Stimulated activated CD8-positive, alpha-beta memory T cell treated with anti-CD3 and anti-CD28 coated beads, Interleukin-15, amount 100 ng/mL, for 24 hours (primary cell): ENCODE data around the gene STEAP1B.

Source experiments
- DNase-seq: peaks from one replicate; pipeline ENCODE4 v3.0.0-alpha.2; 2020; ENCODE audit warnings: low read depth

Gene STEAP1B

GRCh38 chr7:22430457-22430856 is 69.5 kb downstream of the STEAP1B start:
- DNase-seq, result no peak

GRCh38 chr7:22429386-22429785 is 70.6 kb downstream of the STEAP1B start:
- DNase-seq, result no peak

GRCh38 chr7:22427855-22428254 is 72.1 kb downstream of the STEAP1B start:
- DNase-seq, result no peak

GRCh38 chr7:22427104-22427503 is 72.9 kb downstream of the STEAP1B start:
- no peak for DNase-seq

GRCh38 chr7:22426463-22427094 is 73.4 kb downstream of the STEAP1B start:
- DNase-seq, result no peak

GRCh38 chr7:22425361-22425760 is 74.6 kb downstream of the STEAP1B start:
- DNase-seq, result no peak

- no peak for DNase-seq
Measured at GRCh38 chr7:22422831-22423615, 77.0 kb downstream of the STEAP1B start.

- DNase-seq, result no peak
Measured at GRCh38 chr7:22420973-22421635, 78.9 kb downstream of the STEAP1B start.

- no peak for DNase-seq
Measured at GRCh38 chr7:22420008-22420407, 80.0 kb downstream of the STEAP1B start.

GRCh38 chr7:22419488-22419887 is 80.5 kb downstream of the STEAP1B start:
- DNase-seq, result no peak

- no peak for DNase-seq
Measured at GRCh38 chr7:22418251-22419046, 81.5 kb downstream of the STEAP1B start.

GRCh38 chr7:22417841-22418240 is 82.1 kb downstream of the STEAP1B start:
- DNase-seq, result no peak

- DNase-seq, result no peak
Measured at GRCh38 chr7:22417349-22417748, 82.6 kb downstream of the STEAP1B start.

GRCh38 chr7:22414424-22414823 is 85.6 kb downstream of the STEAP1B start:
- DNase-seq, result no peak

- DNase-seq, result no peak
Measured at GRCh38 chr7:22413211-22413610, 86.8 kb downstream of the STEAP1B start.

GRCh38 chr7:22411977-22412693 is 87.9 kb downstream of the STEAP1B start:
- no peak for DNase-seq

GRCh38 chr7:22406715-22407114 is 93.3 kb downstream of the STEAP1B start:
- DNase-seq, result no peak

GRCh38 chr7:22404421-22405023 is 95.5 kb downstream of the STEAP1B start:
- no peak for DNase-seq

GRCh38 chr7:22403344-22403743 is 96.6 kb downstream of the STEAP1B start:
- DNase-seq, result no peak

GRCh38 chr7:22402250-22402649 is 97.7 kb downstream of the STEAP1B start:
- no peak for DNase-seq

GRCh38 chr7:22400936-22401553 is 98.9 kb downstream of the STEAP1B start:
- DNase-seq, result no peak
